Coronary artery (tissue), 2 donors: Measurements from ENCODE around the gene BHLHE23.

Experiments
- DNase-seq: peaks from one replicate; pipeline ENCODE4 v3.0.0-alpha.2; 2017; ENCODE audit warnings: low spot score
- H3K27ac ChIP-seq, 2 donors: fragments of 200-600 bp; sonication (generic); one replicate each; pipeline ENCODE4 v1.5.1; 2016 to 2019
- H3K4me3 ChIP-seq: fragments of 200-600 bp; sonication (generic); 2 replicates; pipeline ENCODE4 v1.5.1; 2016; ENCODE audit warnings: mild to moderate bottlenecking, moderate library complexity
- CTCF ChIP-seq: fragments of 200-600 bp; sonication (generic); IDR thresholded peaks from one replicate; pipeline ENCODE4 v1.5.1; 2019; ENCODE audit warnings: antibody characterized with exemption

The BHLHE23 gene

GRCh38 chr20:62980380-62980960 is 26.3 kb downstream of the BHLHE23 start:
- no peak for DNase-seq
- Histone ChIP-seq H3K4me3 (no peak overlapping the region), H3K27ac (no peak overlapping the region)
- TF ChIP-seq CTCF, result no peak

- Histone ChIP-seq H3K27ac (no peak overlapping the region), H3K4me3 (no peak overlapping the region)
- DNase-seq, result no peak
- TF ChIP-seq CTCF, result no peak
Observed at GRCh38 chr20:62979876-62980373, 26.8 kb downstream of the BHLHE23 start.

- TF ChIP-seq CTCF, result no peak
- DNase-seq, result no peak
Observed at GRCh38 chr20:62979310-62979709, 27.5 kb downstream of the BHLHE23 start.

GRCh38 chr20:62978561-62978943 is 28.2 kb downstream of the BHLHE23 start:
- no peak for TF ChIP-seq CTCF
- DNase-seq, result no peak
- Histone ChIP-seq H3K27ac (no peak overlapping the region), H3K4me3 (no peak overlapping the region)

More at GRCh38 chr20:62979310-62979709, 27.5 kb downstream of the BHLHE23 start:
- Histone ChIP-seq H3K27ac (no peak overlapping the region), H3K4me3 (no peak overlapping the region)

- H3K27ac ChIP-seq, result no peak overlapping the region
- no peak overlapping the region for H3K4me3 ChIP-seq
- DNase-seq, result no peak
- TF ChIP-seq CTCF, result no peak
Observed at GRCh38 chr20:62977613-62978560, 28.9 kb downstream of the BHLHE23 start.

GRCh38 chr20:62976886-62977285 is 29.9 kb downstream of the BHLHE23 start:
- Histone ChIP-seq H3K27ac (no peak overlapping the region), H3K4me3 (no peak overlapping the region)
- no peak for DNase-seq
- TF ChIP-seq CTCF, result no peak
